ENCODE data around the gene GRIK2.
A peak's percentile ranks its signal among the peaks of the same experiment; 100 is the strongest.

Gene GRIK2

DNA sequence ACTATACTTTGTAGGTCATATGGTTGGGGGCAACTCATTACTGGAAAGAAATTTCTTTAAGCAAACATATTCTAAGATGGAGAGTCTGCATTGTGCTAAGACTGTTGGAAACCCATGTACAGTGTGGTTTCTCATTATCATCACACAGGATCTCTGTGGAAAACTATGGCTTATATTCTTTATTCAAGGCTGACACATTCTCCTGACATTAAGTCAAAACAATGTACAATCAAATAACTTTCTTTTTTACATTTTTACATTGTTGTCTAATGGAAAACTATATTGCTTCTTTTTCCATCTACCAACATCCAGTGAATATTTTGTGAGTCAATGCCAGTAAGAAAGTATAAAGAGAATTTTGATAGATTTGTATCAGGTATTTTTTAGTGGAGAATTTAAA lies 417.6 kb downstream of the GRIK2 start:
- no peak for DNase-seq

DNA sequence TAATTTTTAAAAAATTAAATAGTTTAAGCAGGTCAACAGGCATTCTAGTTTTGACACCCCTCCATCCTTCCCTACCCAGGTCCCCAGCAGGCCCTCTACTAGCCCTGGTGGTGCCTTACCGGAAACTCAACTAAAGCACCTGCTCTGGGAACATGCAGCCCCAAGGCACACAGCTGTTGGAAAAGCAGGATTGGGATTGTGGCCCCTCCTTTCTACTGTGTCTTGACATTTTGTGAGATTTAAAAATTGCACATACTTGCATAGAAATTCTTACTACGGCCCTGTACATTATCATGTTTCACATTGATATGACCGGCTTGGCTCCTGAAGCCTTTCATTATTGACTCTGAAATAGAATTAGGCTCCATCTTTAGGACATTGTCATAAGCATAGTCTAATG lies 423.2 kb downstream of the GRIK2 start:
- DNase-seq: no peak

GRCh38 chr6:101818051-101818450 lies 424.5 kb downstream of the GRIK2 start:
- DNase-seq: no peak

DNA sequence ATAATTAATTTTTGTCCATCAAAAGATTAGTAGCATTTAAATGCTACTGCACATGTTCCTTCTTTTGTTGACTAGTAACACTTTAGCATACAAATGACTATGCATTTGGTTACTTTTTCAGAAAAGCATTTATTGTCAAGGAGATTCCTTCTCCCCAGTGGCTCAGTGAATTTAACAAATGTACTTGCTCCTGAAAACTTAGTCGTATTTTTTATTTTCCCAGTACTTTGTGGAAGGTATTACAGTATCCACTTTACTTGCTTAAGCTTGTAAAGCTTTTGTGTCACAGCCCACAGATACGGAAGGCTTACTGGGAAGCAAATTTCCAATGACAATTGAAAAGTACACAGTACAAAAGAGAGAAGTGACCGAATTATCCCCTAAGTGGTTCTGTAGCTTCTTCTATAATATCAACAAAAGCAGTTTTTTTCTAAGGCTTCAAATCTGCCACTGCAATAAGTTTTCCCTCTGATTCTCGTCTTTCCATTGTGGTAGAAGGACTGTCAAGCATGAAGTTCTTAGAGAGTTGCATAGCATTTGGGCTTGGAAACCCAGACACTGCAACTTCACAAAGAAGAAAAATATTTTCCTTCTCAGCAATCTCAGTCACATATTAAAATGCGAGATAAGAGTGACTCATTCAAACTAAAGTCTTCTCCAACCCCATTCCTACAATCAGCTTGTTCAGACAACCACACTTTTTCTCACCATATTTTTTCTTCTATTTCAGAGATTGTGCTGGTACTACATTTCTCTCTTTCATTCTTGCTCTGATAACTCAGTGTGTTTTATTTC lies 431.2 kb downstream of the GRIK2 start:
- DNase-seq: peak; percentile 41

DNA sequence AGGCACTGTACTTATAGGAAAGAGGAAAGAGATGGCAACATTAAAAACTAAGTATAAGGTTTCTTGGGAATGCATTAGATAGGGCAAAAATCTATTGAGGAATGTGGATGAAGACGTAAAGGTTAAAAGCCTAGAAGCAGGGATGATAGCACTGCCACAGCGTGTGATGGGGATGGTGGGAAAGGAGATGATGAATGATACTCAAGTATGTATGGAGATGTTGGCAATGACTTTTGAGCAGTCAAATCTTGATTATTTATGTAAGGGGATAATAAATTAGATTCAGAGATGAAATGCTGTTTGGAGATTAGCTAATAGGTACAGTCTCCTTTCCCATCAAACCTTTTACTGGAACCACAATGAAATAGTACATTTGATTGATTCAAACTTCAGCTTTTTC lies 432.8 kb downstream of the GRIK2 start:
- DNase-seq: no peak

DNA sequence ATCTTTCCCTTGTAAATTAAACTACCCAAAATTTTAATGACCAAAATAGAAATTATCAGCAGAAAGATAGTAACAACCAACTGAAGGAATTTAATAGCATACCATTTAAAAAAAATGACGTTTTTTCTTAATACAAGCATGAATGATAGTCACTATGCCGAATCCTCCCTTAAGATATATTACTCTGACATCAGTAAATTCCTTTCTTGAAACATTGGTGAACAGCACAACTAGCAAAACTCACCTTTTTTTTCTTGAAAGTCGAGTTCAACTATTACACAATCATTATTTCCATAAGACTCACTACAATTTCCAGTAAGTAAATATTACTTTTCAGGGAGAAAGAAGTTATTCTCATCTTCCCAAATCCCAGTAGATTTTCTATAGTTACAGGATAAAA lies 433.2 kb downstream of the GRIK2 start:
- DNase-seq: no peak

GRCh38 chr6:101830501-101831031 lies 437.1 kb downstream of the GRIK2 start:
- DNase-seq: peak; percentile 85

DNA sequence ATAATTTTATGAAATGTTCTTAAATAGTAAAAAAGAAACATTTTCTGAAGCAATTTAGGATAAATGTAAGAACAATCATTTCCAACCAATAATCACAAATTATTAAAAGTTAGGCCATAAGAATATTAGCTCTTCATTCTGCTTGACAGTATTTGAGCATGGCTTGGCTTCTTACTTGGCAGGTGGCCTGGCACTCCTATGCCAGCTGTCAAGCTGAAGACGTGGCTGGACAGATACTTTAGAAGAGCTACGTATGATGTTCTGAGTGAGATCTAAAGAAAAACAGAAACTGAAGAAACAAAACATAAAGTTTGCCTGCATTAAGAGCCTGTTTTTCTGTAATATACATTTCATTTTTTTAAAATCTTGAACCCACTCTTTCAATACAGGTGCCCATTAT lies 438.9 kb downstream of the GRIK2 start:
- no peak for DNase-seq

GRCh38 chr6:101840100-101840499 lies 446.6 kb downstream of the GRIK2 start:
- no peak for DNase-seq

DNA sequence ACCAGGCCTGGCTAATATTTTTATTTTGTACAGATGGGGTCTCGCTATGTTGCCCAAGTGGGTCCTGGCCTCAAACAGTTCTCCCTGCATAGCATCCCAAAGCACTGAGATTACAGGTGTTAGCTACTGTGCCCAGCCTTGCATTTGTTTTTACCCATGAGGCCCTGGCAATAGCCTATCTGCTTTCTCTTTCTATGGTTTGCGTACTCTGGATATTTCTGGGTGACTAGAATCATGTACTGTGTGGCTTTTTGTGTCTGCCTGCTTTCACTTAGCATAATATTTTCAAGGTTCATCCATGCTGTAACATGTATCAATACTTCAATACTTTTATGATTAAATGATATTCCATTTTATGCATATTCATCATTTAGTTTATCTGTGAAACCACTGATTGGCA lies 451.7 kb downstream of the GRIK2 start:
- DNase-seq: no peak

GRCh38 chr6:101845621-101846020 lies 452.1 kb downstream of the GRIK2 start:
- no peak for DNase-seq

- no peak for DNase-seq
These were observed 454.2 kb downstream of the GRIK2 start for GRCh38 chr6:101847690-101848089.

DNA sequence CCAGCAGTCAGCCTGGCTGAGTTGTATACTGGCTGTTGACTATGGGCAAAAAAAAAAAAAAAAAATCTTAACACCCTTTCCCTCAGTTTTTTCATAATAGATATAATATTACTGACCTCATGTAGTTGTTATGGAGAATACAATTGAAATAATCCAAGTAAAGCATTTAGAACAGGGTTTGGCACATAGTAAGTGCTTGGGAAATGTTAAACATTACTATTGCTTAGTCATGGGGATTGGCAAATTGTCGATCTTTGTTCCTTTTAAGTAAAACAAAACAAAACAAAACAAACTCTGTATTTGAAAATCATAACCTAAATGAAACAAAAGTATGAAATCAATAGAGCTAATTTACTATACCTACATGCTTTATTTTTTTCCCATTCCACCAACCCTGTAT lies 458.4 kb downstream of the GRIK2 start:
- no peak for DNase-seq

DNA sequence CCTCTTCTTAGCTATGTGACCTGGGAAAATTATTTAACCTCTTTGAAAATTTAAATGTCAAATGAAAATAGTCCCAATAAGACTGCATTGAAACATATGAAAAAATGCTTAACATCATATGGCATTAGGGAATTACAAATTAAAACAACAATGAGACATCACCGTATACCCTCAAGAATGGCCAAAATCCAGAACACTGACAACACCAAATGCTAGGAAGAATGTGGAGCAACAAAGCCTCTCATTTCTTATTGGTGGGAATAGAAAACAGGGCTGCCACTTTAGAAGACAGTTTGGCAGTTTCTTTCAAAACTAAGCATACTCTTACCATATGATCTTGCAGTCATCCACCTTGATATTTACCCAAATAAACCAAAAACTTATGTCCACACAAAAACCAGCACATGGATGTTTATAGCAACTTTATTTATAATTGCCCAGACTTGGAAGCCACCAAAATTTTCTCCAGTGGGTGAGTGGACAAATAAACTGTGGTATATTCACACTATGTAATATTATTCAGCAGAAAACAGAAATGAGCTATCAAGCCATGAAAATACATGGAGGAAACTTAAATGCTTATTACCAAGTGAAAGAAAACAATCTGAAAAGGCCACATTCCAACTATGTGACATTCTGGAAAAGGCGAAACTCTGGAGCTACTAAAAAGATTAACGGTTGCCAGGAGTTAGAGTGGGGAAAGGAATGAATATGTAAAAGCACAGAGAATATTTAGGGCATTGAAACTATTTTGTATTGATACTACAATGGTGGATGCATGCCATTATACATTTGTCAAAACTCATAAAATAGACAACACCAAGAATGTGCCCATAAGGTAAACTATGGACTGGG lies 459.9 kb downstream of the GRIK2 start:
- peak; percentile 54 for DNase-seq

DNA sequence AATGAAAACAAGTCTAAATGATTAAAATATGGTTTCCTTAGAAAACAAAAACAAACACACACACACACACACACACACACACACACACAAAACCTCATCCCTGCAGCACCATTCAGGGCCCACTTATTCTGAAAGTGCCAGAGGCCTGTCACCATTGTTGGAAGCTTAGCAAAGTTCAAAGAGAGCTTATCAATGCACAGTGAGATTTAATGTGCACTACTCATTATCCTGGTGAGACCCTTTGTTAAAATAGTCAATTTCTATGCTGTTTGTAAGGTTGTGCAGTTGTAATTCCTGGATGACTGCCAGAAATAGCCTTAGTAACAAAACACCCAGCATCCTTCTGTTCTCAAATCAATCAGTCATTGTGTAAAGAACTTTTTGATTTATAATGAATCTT lies 482.9 kb downstream of the GRIK2 start:
- no peak for DNase-seq

- DNase-seq: no peak
These were observed 485.2 kb downstream of the GRIK2 start for GRCh38 chr6:101878554-101879276.

DNA sequence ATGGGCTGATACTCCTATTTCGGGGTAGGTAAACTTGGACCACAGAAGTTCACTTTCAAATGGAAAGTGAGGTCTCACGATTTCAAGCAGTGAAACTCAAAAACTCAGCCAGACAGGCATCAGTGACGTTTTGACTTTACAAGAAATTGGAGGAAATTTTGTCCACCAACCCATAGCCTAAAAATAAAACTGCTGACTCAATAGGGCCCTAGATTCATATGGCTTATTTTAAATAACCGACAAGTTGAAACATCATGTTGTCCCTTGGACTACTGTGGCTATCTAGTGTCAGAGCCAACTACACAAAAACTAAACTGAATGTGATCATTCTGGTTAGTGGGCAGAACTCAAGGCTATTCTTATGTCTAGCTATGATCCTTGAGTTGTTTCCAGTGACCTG lies 486.3 kb downstream of the GRIK2 start:
- no peak for DNase-seq

DNA sequence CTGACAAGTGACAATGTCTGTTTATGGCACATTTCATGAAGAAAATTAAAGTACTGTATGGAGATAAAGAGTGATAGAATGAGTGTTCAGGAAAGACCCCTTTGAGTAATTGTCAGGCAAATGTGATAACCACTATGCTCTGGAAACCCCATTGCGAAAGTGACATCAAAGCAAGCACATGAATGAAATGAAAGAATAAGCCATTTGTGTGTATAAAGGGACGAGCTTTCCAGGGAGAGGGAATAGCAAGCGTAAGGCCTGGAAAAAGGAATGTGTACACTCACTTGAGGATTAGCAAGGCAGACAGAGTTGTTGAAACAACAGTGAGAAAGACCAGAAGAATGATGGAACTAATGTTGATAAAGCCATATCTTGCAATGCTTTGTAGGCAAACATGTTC lies 490.0 kb downstream of the GRIK2 start:
- DNase-seq: peak; percentile 53

DNA sequence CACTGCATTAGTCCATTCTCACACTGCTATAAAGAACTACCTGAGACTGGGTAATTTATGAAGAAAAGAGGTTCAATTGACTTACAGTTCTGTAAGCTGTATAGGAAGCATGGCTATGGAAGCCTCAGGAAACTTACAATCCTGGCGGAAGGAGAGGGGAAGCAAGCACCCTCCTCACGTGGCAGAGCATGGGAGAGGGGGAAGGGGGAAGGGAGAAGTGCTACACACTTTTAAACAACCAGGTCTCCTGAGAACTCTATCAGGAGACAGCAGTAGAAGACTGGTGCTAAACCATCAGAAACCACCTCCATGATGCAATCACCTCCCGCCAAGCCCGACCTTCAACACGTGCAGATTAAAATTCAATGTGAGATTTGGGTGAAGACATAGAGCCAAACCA lies 494.0 kb downstream of the GRIK2 start:
- no peak for DNase-seq

- DNase-seq: peak; percentile 7
These were observed 514.1 kb downstream of the GRIK2 start for GRCh38 chr6:101907356-101908217.

DNA sequence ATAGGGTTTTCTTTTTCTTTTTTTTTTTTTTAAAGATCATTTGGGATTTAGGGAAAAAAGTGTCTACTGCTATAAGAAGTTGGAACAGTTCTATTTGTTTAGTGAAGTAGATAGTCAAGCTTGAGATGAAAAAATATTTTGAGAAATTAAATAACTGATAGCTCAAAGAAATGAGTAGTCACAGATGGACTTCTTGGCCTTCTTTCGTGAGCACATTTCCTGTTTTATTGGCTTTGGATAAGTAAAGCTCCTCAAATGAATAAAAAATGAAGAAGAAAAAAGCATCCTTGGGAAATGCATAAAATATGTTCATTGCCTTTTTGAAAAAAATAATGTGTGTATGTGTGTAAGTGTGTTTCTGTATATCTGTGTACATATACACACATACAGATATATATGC lies 515.9 kb downstream of the GRIK2 start:
- no peak for DNase-seq

DNA sequence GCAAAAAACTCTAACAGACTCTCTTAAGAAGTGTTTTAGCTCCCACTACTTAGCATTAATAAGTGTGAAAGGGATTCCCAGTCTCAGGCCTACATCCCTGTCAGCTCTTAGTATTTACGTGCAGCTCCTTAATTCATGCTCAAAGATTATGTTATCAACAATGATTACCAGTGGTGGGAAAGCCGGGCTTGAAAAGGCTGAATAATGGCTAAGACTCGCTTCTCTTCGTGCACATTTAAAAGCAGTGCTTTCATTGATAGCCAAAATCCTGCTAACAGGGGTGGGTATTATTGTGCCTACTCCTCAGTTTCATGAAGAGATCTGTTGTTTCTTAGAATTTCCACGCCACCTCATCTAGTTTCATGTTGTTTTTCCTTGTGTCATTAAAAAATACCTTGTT lies 518.8 kb downstream of the GRIK2 start:
- DNase-seq: no peak
